Measurements from ENCODE around the gene TGIF2. TPM values are rescaled to one million over a fixed set of nuclear protein-coding genes. Genes with fewer than 3 reads are reported as not detected.

The TGIF2 gene
- total and polyA plus RNA-seq, 2 of the 13 experiments (the other 11 are each of a cell fraction or from before 2014, with no cell fraction given), result 41.3 to 53.9 TPM

DNA sequence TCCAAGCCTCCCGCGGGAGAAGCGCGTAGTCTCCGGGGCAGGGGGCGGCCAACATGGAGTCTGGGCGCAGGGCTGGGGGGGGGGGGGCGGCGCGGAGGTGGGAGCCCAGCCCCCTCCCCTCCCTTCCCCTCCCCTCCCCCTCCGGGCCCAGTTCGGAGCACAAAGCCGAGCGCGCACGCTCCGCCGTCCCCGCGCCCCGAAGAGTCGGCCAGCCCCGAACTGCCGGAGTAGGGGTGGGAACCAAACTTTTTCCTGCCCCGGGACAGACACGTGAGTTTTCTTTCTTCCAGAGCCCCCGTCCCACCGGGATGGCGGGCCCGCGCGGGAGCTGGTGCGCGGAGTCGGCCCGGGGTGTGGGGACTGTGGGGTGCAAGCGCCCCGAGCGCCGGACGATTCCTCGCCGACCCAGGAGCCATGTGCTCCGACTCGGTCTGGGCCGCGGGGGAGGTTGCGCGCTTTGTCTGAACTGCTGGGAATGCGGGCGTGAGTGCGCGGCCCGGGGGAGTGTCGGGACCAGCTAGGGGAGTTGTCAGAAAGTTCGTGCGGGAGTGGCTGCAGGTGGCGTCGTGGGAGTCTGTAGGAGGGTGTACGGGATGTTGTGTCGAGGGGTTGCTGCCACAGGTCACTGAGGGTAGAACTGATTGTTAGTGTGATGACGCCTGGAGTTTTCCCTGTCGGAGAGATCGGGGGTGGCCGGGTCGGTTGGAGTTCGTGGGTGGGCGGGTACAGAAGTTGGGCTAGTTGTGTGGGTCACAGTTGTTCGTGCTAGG is 1.2 kb downstream of the TGIF2 start (continued):
- peak; percentile 64; the same call in 1 of the 2 replicates for TF ChIP-seq ZNF362 (CRISPR knock-in tag; IDR thresholded peaks at IDR 0.05; ENCODE audit: borderline replicate concordance)
- peak; percentile 53; the same call in 1 of the 2 replicates for TF ChIP-seq KAT8 (CRISPR knock-in tag; IDR thresholded peaks at IDR 0.05)
- TF ChIP-seq SATB2 (CRISPR knock-in tag; IDR thresholded peaks at IDR 0.05), result peak; percentile 45; the same call in 1 of the 2 replicates
- TF ChIP-seq PAX8 (CRISPR knock-in tag; IDR thresholded peaks at IDR 0.05; ENCODE audit: borderline replicate concordance), result no peak
- peak; percentile 91 for TF ChIP-seq ZNF784 (CRISPR knock-in tag; IDR thresholded peaks at IDR 0.05; ENCODE audit: borderline replicate concordance)
- TF ChIP-seq ZNF331 (CRISPR knock-in tag; IDR thresholded peaks at IDR 0.05), result peak; percentile 57
- 0 out of 2 replicates have a peak, but pooled peaks have one; percentile 0 for TF ChIP-seq NFIC (IDR thresholded peaks at IDR 0.05; ENCODE audit: low read length)
- peak; percentile 40; the same call in 1 of the 2 replicates for TF ChIP-seq ZNF205 (CRISPR knock-in tag; IDR thresholded peaks at IDR 0.05)
- TF ChIP-seq, protein P1, sequence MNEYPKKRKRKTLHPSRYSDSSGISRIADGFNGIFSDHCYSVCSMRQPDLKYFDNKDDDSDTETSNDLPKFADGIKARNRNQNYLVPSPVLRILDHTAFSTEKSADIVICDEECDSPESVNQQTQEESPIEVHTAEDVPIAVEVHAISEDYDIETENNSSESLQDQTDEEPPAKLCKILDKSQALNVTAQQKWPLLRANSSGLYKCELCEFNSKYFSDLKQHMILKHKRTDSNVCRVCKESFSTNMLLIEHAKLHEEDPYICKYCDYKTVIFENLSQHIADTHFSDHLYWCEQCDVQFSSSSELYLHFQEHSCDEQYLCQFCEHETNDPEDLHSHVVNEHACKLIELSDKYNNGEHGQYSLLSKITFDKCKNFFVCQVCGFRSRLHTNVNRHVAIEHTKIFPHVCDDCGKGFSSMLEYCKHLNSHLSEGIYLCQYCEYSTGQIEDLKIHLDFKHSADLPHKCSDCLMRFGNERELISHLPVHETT (CRISPR knock-in tag; conservative IDR thresholded peaks at IDR 0.05), result peak; percentile 47
- TF ChIP-seq, protein P2, sequence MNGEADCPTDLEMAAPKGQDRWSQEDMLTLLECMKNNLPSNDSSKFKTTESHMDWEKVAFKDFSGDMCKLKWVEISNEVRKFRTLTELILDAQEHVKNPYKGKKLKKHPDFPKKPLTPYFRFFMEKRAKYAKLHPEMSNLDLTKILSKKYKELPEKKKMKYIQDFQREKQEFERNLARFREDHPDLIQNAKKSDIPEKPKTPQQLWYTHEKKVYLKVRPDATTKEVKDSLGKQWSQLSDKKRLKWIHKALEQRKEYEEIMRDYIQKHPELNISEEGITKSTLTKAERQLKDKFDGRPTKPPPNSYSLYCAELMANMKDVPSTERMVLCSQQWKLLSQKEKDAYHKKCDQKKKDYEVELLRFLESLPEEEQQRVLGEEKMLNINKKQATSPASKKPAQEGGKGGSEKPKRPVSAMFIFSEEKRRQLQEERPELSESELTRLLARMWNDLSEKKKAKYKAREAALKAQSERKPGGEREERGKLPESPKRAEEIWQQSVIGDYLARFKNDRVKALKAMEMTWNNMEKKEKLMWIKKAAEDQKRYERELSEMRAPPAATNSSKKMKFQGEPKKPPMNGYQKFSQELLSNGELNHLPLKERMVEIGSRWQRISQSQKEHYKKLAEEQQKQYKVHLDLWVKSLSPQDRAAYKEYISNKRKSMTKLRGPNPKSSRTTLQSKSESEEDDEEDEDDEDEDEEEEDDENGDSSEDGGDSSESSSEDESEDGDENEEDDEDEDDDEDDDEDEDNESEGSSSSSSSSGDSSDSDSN (CRISPR knock-in tag; IDR thresholded peaks at IDR 0.05), result peak; percentile 90
- 0 out of 2 replicates have a peak, but pooled peaks have one; percentile 25 for TF ChIP-seq SIX1 (CRISPR knock-in tag; IDR thresholded peaks at IDR 0.05; ENCODE audit: borderline replicate concordance)
- TF ChIP-seq, protein P3, sequence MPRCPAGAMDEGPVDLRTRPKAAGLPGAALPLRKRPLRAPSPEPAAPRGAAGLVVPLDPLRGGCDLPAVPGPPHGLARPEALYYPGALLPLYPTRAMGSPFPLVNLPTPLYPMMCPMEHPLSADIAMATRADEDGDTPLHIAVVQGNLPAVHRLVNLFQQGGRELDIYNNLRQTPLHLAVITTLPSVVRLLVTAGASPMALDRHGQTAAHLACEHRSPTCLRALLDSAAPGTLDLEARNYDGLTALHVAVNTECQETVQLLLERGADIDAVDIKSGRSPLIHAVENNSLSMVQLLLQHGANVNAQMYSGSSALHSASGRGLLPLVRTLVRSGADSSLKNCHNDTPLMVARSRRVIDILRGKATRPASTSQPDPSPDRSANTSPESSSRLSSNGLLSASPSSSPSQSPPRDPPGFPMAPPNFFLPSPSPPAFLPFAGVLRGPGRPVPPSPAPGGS (CRISPR knock-in tag; IDR thresholded peaks at IDR 0.05), result peak; percentile 83
- peak; percentile 88 for TF ChIP-seq ZNF20 (CRISPR knock-in tag; IDR thresholded peaks at IDR 0.05)
- TF ChIP-seq NR2C2 (CRISPR knock-in tag; IDR thresholded peaks at IDR 0.05; ENCODE audit: borderline replicate concordance), result 0 out of 2 replicates have a peak, but pooled peaks have one; percentile 16
- TF ChIP-seq GLI4 (CRISPR knock-in tag; IDR thresholded peaks at IDR 0.05; ENCODE audit: borderline replicate concordance), result peak; percentile 82; the same call in 1 of the 2 replicates
- TF ChIP-seq PRPF4 (IDR thresholded peaks at IDR 0.05; ENCODE audit: low read depth, low read length, poor library complexity, severe bottlenecking), result peak; percentile 36
- no peak for TF ChIP-seq NCOA5 (CRISPR knock-in tag; IDR thresholded peaks at IDR 0.05)
- peak; percentile 65; the same call in 1 of the 2 replicates for TF ChIP-seq THAP8 (CRISPR knock-in tag; IDR thresholded peaks at IDR 0.05; ENCODE audit: borderline replicate concordance)
- no peak for TF ChIP-seq KDM6A (CRISPR knock-in tag; IDR thresholded peaks at IDR 0.05; ENCODE audit: low read depth)
- peak; percentile 42; the same call in 1 of the 2 replicates for TF ChIP-seq NR1H2 (CRISPR knock-in tag; IDR thresholded peaks at IDR 0.05; ENCODE audit: borderline replicate concordance, low read depth)
- TF ChIP-seq ZBTB21 (CRISPR knock-in tag; IDR thresholded peaks at IDR 0.05), result no peak
